Keratinocyte (primary cell): ENCODE data around the gene AGAP1. TPM values are rescaled to one million over a fixed set of nuclear protein-coding genes. Genes with fewer than 3 reads are reported as not detected.

Source experiments
- DNase-seq: peaks from one replicate; pipeline ENCODE4 v3.0.0-alpha.2; 2011; ENCODE audit warnings: low read depth, missing footprints, low spot score
- FAIRE-seq: peaks from 2 replicates; lab custom pipeline; 2011; peaks lifted over from hg19 to GRCh38; lab: Jason Lieb, UNC
- H2AFZ ChIP-seq: 2 replicates; pipeline ENCODE4 v1.6.0; 2012; ENCODE audit warnings: low read length, control low read depth, inconsistent platforms; ENCODE audit not compliant: control insufficient read depth
- H3K27ac ChIP-seq: 2 replicates; pipeline ENCODE4 v1.5.1; 2011; ENCODE audit warnings: low read length; ENCODE audit not compliant: control insufficient read depth, insufficient read depth
- H3K27me3 ChIP-seq: 3 replicates; pipeline ENCODE4 v1.6.0; 2011; ENCODE audit warnings: low read length; ENCODE audit not compliant: control insufficient read depth, insufficient read depth; ENCODE audit errors: extremely low read depth
- H3K36me3 ChIP-seq, 2 experiments: 2 replicates in 1 of 2; 3 replicates in 1 of 2; pipeline ENCODE4 v1.5.1; 2011; ENCODE audit warnings: low read length in 2 of 2, mild to moderate bottlenecking in 1 of 2; ENCODE audit not compliant: control insufficient read depth in 2 of 2, insufficient read depth in 2 of 2; ENCODE audit errors: extremely low read depth in 1 of 2
- H3K4me1 ChIP-seq: 3 replicates; pipeline ENCODE4 v1.5.1; 2011; ENCODE audit warnings: low read length; ENCODE audit not compliant: control insufficient read depth, insufficient read depth; ENCODE audit errors: extremely low read depth
- H3K4me2 ChIP-seq: 3 replicates; pipeline ENCODE4 v1.6.0; 2011; ENCODE audit warnings: low read depth, low read length; ENCODE audit not compliant: control insufficient read depth, insufficient read depth; ENCODE audit errors: extremely low read depth
- H3K4me3 ChIP-seq, 3 experiments: fragments of 200-600 bp in 1 of 3; sonication (generic) in 1 of 3; 2 replicates in 2 of 3; 3 replicates in 1 of 3; pipeline ENCODE4 v1.5.1; 2011 to 2016; ENCODE audit warnings: low read length in 3 of 3, mild to moderate bottlenecking in 3 of 3, control low read depth in 2 of 3, inconsistent platforms in 1 of 3, low read depth in 1 of 3, mixed read lengths in 1 of 3, mixed run types in 1 of 3, moderate library complexity in 1 of 3; ENCODE audit not compliant: control insufficient read depth in 2 of 3, insufficient read depth in 2 of 3; ENCODE audit errors: extremely low read depth in 1 of 3
- H3K79me2 ChIP-seq: 2 replicates; pipeline ENCODE4 v1.6.0; 2012; ENCODE audit warnings: low read length; ENCODE audit not compliant: control insufficient read depth, insufficient read depth
- H3K9ac ChIP-seq: 3 replicates; pipeline ENCODE4 v1.6.0; 2011; ENCODE audit warnings: low read length; ENCODE audit not compliant: control insufficient read depth, insufficient read depth; ENCODE audit errors: extremely low read depth
- H3K9me1 ChIP-seq: 3 replicates; pipeline ENCODE4 v1.6.0; 2011; ENCODE audit warnings: low read length; ENCODE audit not compliant: control insufficient read depth, insufficient read depth; ENCODE audit errors: extremely low read depth
- H3K9me3 ChIP-seq: 2 replicates; pipeline ENCODE4 v1.5.1; 2012; ENCODE audit warnings: low read depth, low read length; ENCODE audit not compliant: control insufficient read depth
- H4K20me1 ChIP-seq: 3 replicates; pipeline ENCODE4 v1.6.0; 2011; ENCODE audit warnings: low read length; ENCODE audit not compliant: control insufficient read depth, insufficient read depth; ENCODE audit errors: extremely low read depth
- EZH2 ChIP-seq: IDR thresholded peaks from one replicate; pipeline ENCODE4 v1.6.1; 2012; ENCODE audit warnings: inconsistent platforms, mild to moderate bottlenecking, low read length, moderate library complexity
- dilution Hi-C: fragments of 300-500 bp; cut with MboI; formaldehyde crosslinking; loops from one replicate; pipeline ENCODE4 v1.7.0; 2020; ENCODE audit warnings: low sequenced_read_pairs; ENCODE audit not compliant: extremely low pct_ligation_motif_present
- polyA plus RNA-seq, 5 experiments: library from polyadenylated mRNA; depleted of rRNA in 3 of 5; stranded (reverse) in 3 of 5; stranded (forward) in 1 of 5; unstranded in 1 of 5; fragments of >200 nt; gene quantifications; 1 replicate in 1 of 5; 2 replicates in 3 of 5; 3 replicates in 1 of 5; pipeline versions ENCODE4 v1.2.1 to v1.2.3, GENCODE V29; 2011 to 2012; ENCODE audit warnings: missing spikeins in 2 of 5, low read depth in 1 of 5, low replicate concordance in 1 of 5
- TF ChIP-seq, protein P1 (sequence below), 3 experiments: IDR thresholded peaks in 1 of 3; conservative IDR thresholded peaks in 1 of 3; optimal IDR thresholded peaks in 1 of 3; 2 replicates in 2 of 3; 3 replicates in 1 of 3; pipeline versions ENCODE3 to v1.5.1; 2011; ENCODE audit warnings: low read length in 3 of 3, mild to moderate bottlenecking in 3 of 3, moderate library complexity in 2 of 3, control low read depth in 1 of 3, inconsistent platforms in 1 of 3; ENCODE audit not compliant: insufficient read depth in 2 of 3; ENCODE audit errors: extremely low read depth in 1 of 3

Gene AGAP1
- polyA plus RNA-seq, 1 donor (not counting 4 experiments of a cell fraction or from before 2014, with no cell fraction given): 12.6 TPM

DNA sequence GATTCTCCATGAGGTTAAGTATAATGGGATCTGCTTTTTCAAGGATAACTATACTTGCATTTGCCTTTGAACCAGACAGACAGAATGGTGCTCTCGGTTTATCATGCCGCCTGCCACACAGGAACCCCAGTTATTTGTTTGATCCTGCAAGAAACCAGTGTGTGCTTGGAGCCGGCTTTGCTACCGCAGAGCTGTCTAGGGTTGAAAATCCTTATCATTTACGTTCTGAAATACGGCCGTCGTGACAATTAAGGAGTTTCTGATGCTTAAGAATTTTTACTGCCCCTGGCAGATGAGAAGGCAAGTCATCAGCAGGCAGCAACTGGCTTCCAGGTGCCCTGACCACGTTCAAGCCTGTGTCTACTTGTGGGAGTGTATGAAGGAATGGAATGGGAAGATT lies 562.3 kb downstream of the AGAP1 start:
- dilution Hi-C loops: no loop called here
- Histone ChIP-seq H3K4me1 (peaks cover 7% of the 10 kb centered on the region), H3K4me2 (no peak overlapping the region), H3K4me3 (no peak overlapping the region), H4K20me1 (no peaks in the 10 kb centered on the region), H3K9ac (no peak overlapping the region), H3K36me3 (no peaks in the 10 kb centered on the region), H3K9me3 (peaks cover 2% of the 10 kb centered on the region), H3K27ac (no peak overlapping the region), H3K9me1 (no peaks in the 10 kb centered on the region), H3K27me3 (no peaks in the 10 kb centered on the region), H3K79me2 (no peaks in the 10 kb centered on the region), H2AFZ (no peak overlapping the region)
- TF ChIP-seq, protein P1, sequence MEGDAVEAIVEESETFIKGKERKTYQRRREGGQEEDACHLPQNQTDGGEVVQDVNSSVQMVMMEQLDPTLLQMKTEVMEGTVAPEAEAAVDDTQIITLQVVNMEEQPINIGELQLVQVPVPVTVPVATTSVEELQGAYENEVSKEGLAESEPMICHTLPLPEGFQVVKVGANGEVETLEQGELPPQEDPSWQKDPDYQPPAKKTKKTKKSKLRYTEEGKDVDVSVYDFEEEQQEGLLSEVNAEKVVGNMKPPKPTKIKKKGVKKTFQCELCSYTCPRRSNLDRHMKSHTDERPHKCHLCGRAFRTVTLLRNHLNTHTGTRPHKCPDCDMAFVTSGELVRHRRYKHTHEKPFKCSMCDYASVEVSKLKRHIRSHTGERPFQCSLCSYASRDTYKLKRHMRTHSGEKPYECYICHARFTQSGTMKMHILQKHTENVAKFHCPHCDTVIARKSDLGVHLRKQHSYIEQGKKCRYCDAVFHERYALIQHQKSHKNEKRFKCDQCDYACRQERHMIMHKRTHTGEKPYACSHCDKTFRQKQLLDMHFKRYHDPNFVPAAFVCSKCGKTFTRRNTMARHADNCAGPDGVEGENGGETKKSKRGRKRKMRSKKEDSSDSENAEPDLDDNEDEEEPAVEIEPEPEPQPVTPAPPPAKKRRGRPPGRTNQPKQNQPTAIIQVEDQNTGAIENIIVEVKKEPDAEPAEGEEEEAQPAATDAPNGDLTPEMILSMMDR (optimal IDR thresholded peaks at IDR 0.05 in 1 of 3, IDR thresholded peaks at IDR 0.05 in 1 of 3, conservative IDR thresholded peaks at IDR 0.05 in 1 of 3; ENCODE audit: extremely low read depth in 1 of 3, insufficient read depth in 2 of 3, low read length in 3 of 3): no peak
- TF ChIP-seq EZH2: no peak
- no peak for DNase-seq
- FAIRE-seq: no peak

DNA sequence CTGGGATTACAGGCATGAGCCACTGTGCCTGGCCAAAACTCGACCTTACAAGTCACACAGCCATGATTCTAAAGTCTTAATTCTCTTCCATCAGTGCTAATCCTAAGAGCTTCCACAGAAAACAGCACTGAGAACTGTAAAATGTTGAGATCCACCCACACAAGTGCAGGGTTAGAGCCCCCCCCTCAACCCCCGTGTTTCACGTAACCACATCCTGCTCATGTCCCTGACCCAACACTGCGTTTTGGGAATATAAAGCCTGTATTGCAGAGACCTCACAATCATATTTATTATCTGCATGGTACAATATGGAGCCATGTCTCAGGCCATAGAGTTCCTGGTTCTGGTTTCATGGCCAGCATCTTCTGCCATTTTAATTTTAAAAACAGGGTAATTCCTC lies 563.5 kb downstream of the AGAP1 start:
- dilution Hi-C loops: no loop called here
- no peaks in the 10 kb centered on the region for H3K9me1 ChIP-seq
- H3K36me3 ChIP-seq: no peaks in the 10 kb centered on the region
- no peak overlapping the region for H3K9ac ChIP-seq
- H2AFZ ChIP-seq: no peak overlapping the region
- H3K4me3 ChIP-seq: no peak overlapping the region
- no peak for FAIRE-seq
- no peak overlapping the region for H3K27ac ChIP-seq
- DNase-seq: no peak
- peaks cover 2% of the 10 kb centered on the region for H3K9me3 ChIP-seq
- H3K79me2 ChIP-seq: no peaks in the 10 kb centered on the region
- H3K4me1 ChIP-seq: peaks cover 7% of the 10 kb centered on the region
- H3K27me3 ChIP-seq: no peaks in the 10 kb centered on the region
- no peaks in the 10 kb centered on the region for H4K20me1 ChIP-seq
- TF ChIP-seq EZH2: no peak
- TF ChIP-seq, protein P1 (optimal IDR thresholded peaks at IDR 0.05 in 1 of 3, IDR thresholded peaks at IDR 0.05 in 1 of 3, conservative IDR thresholded peaks at IDR 0.05 in 1 of 3; ENCODE audit: extremely low read depth in 1 of 3, insufficient read depth in 2 of 3, low read length in 3 of 3): no peak
- no peak overlapping the region for H3K4me2 ChIP-seq
